GM21737 (cell line): Measurements from ENCODE around the gene SFSWAP.
"Not testable (repeated sequence)": the region's sequence is repeated elsewhere in the genome, so short reads cannot be mapped to it uniquely, and the experiment has no call there.

ENCODE experiments used
- ATAC-seq: cut with Tn5 transposase; IDR thresholded peaks from one replicate; pipeline ENCODE4 v1.9.1; 2021; ENCODE audit warnings: mild to moderate bottlenecking, moderate library complexity; ENCODE audit not compliant: unreplicated experiment

Gene SFSWAP

DNA sequence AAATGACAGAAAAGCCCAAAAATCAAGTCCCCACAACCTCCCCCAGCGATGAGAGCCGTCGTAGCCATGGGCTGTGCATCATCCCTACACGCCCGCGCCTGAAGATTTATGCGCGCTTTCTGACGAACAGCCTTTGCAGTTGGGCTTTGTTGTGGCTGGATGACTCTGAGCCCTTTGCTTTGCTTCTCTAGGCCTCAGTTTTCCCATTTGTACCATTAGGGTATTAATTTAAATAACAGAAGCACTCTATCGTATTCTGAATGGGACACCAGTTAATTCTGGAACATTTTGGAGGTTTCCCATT is 24.2 kb downstream of the SFSWAP start:
- ATAC-seq = no peak

- ATAC-seq = no peak
These were observed 24.9 kb downstream of the SFSWAP start for GRCh38 chr12:131735476-131736445.

GRCh38 chr12:131736446-131737149 is 25.7 kb downstream of the SFSWAP start:
- ATAC-seq = no peak

DNA sequence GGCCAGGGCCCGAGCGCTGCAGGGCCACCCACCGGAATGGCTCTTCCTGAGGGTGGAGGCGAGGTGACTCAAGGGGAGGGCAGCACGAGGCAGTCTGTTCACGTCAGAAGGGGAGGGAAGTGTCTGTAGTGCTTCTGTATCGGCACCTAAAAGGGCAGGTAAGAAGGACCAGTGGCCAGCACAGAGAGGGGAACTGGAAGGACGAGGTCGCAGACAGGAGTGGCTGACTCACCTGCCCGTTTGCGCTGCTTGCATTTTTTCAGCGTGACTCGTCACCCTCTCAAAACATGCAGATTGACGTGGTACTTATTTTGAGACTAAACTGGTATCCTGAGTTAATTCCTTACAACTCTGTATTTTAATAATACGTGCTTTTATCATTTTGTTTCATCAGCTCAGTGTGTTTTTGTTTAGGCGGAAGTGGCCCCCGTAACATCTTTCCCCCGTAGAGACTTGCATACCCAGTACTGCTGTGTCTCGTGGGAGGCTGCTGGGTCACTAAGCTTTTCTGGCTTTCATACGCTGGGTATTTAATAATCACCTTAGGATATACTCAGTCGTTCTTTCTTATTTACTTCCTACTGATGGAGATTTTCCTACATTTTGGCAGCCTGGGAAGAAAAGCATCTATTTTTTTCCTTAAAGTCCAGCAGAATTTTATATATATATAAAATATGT is 26.4 kb downstream of the SFSWAP start:
- ATAC-seq = no peak

GRCh38 chr12:131738196-131738595 is 27.3 kb downstream of the SFSWAP start:
- no peak for ATAC-seq

GRCh38 chr12:131740626-131741025 is 29.7 kb downstream of the SFSWAP start:
- no peak for ATAC-seq

DNA sequence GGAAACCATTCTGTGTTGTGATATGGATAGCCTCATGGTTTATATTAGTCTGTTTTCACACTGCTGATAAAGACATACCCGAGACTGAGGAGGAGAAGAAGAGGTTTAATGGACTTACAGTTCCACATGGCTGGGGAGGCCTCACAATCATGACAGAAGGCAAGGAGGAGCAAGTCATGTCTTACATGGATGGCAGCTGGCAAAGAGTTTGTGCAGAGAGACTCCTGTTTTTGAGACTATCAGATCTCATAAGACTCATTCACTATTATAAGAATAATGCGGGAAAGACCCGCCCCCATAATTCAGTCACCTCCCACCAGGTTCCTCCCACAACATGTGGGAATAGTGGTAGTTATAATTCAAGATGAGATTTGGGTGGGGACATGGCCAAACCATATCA is 31.9 kb downstream of the SFSWAP start:
- ATAC-seq = not testable (repeated sequence)

GRCh38 chr12:131743410-131743809 is 32.5 kb downstream of the SFSWAP start:
- ATAC-seq = not testable (repeated sequence)

- not testable (repeated sequence) for ATAC-seq
These were observed 33.0 kb downstream of the SFSWAP start for GRCh38 chr12:131743880-131744279.

- ATAC-seq = not testable (repeated sequence)
These were observed 33.8 kb downstream of the SFSWAP start for GRCh38 chr12:131744675-131745074.

GRCh38 chr12:131745706-131746105 is 34.8 kb downstream of the SFSWAP start:
- ATAC-seq = no peak

GRCh38 chr12:131747276-131748177 is 36.6 kb downstream of the SFSWAP start:
- no peak for ATAC-seq

DNA sequence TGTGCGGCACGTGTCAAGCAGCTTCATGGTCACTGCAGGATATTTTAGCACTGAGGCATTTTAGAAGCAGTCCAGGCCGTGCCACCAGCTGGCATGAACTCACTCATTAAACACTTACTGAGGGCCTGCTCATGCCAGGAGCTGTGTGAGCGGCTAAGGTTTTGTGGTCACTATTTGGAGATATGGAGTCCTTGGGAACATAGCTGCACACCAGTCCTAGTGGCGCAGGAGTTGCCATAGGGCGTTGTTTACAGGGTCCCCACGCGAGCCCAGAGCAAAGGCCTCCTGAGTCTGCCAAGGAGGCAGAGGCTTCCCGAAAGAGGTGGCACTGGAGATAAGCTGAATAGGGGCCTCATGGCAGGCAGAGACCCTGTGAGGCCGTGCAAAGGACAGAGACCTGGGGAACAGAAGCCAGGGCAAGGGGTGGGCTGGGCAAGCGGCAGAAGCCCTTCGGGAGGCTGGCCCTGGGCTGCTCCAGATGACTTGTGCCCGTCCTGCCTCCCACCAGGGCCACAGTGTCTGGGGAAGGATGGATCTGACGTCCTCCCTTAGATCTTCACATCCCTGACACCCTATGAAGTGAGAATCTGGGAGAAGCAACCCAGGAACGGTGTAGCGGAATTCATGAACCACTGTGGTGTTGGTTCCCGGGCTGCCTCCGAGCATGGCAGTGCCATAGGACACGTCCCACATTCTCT is 38.9 kb downstream of the SFSWAP start:
- no peak for ATAC-seq

DNA sequence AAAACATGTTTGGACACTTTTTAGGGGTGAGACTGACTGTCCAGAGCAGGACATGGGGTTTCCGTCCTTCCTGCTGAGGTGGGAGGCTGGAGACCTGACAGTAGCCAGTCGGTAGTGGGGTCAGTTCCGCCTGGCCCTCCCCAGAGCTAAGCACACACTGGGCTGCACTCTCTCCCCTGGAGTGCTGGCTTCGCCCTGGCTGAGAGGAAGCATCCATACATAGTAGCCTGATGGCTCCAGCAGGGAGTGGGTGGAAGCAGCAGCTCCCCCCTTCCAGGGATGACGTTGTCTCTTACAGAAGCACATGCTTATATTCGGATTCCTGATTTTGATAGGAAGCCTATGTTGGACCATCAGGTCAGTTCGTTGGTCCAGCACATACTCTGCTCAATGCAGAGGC is 40.4 kb downstream of the SFSWAP start:
- ATAC-seq = no peak

DNA sequence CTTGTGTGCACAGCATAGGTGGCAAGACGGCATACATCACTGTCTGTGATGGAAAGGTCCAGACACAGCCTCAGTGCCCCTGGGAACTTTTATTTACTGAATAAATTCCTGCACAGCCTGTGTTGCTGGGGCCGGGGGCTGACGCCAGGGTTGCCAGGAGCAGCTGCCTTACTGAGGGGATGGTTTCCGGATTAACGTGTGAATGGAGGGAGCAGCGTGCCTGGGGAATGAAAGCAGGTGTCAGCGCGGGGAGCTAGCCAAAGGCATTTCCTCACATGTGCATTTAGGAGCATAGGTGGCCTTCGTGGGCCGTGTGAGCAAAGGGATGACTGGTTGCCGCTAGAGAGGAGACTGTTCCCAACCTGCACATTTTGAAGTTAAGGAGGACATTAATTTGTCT is 41.6 kb downstream of the SFSWAP start:
- no peak for ATAC-seq

- ATAC-seq = no peak
These were observed 42.1 kb downstream of the SFSWAP start for GRCh38 chr12:131753005-131753404.

- no peak for ATAC-seq
These were observed 42.9 kb downstream of the SFSWAP start for GRCh38 chr12:131753757-131754156.

GRCh38 chr12:131754184-131754583 is 43.3 kb downstream of the SFSWAP start:
- ATAC-seq = no peak

GRCh38 chr12:131755305-131756113 is 44.6 kb downstream of the SFSWAP start:
- ATAC-seq = no peak
